Stimulated activated CD4-positive, alpha-beta T cell treated with anti-CD3 and anti-CD28 coated beads, Interleukin-1b, Interleukin-23, amount 100 ng/mL, for 4 hours (primary cell): ENCODE data around the gene AMN.

Experiments used
- DNase-seq, 2 donors: peaks; one replicate each; pipeline ENCODE4 v3.0.0-alpha.2; 2020; ENCODE audit warnings: low read depth in 2 of 2

AMN gene

GRCh38 chr14:102966681-102967505 lies 44.4 kb downstream of the AMN start:
- DNase-seq: no peak

- no peak for DNase-seq
These were observed 45.0 kb downstream of the AMN start for GRCh38 chr14:102967506-102967795.

- no peak for DNase-seq
These were observed 45.8 kb downstream of the AMN start for GRCh38 chr14:102968306-102968705.

DNA sequence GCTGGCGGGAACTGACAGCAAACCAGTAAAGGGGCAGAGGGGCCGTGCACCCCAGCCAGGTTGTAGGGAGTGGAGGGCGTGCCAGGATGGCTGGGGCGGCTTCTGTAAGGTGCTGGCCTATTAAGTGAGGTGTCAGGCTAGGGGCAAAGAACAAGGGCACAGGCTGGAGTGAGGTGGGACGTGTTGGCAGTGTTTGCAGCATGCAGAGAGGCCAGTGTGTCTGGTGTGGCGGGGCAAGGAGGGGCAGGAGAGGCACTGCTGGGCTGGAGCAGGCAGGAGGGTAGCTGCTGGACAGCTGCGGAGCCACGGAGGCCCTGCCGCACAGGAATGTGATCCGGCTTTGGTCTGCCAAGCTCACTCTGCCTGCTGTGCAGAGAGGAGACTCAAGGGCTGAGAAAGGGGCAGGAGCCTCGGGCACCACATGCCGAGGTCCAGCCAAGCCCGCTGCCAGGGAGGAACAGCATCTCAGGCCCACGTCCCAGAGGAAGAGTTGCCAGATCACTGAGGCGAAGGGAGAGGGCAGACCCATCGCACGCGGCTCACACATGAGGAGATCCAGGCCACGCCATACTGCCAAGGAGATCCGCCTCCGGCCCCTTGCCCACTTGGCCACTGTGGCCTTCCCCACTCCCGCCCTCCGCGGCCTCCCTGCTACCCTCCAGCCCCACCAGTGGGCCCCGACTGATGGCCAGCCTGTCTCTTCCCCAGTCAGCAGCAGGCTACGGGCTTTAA lies 46.8 kb downstream of the AMN start:
- DNase-seq: no peak

- DNase-seq: no peak
These were observed 47.4 kb downstream of the AMN start for GRCh38 chr14:102969901-102970300.

DNA sequence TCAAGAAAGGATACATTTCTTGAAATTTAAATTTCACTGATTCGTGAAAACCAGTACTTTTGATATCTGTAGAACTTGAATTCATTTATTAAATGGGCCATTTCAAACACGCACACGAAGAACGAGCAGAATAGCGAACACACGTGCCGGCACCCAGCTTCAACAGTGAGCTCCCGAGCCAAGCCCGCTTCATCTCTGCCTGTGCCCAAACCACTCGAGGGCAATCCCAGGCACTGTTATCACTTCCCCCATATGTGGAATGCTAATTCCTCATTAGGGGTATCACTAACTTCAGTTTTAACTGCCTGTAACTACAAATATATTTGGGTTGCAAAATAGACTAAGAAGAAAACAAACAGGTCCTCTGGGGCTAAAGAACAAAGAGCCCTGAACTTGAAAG lies 48.0 kb downstream of the AMN start:
- DNase-seq: no peak

GRCh38 chr14:102971314-102971713 lies 48.9 kb downstream of the AMN start:
- DNase-seq: no peak

- DNase-seq: no peak
These were observed 49.6 kb downstream of the AMN start for GRCh38 chr14:102971836-102972606.

- DNase-seq: no peak
These were observed 51.3 kb downstream of the AMN start for GRCh38 chr14:102973706-102974285.

GRCh38 chr14:102975662-102976061 lies 53.2 kb downstream of the AMN start:
- no peak for DNase-seq

- DNase-seq: no peak
These were observed 55.0 kb downstream of the AMN start for GRCh38 chr14:102977475-102977874.

GRCh38 chr14:102979406-102979805 lies 56.9 kb downstream of the AMN start:
- no peak for DNase-seq

GRCh38 chr14:102980409-102980810 lies 57.9 kb downstream of the AMN start:
- no peak for DNase-seq
